Activated T-helper 9 cell treated with anti-CD3 and anti-CD28 coated beads, Interleukin-2, amount 50 U/mL, for 16 hours (primary cell): ENCODE results near the gene OSBPL6.

Experiments
- DNase-seq: peaks from one replicate; pipeline ENCODE4 v3.0.0-alpha.2; 2020; ENCODE audit warnings: low read depth

The OSBPL6 gene

GRCh38 chr2:178359192-178359912 is 165.0 kb downstream of the OSBPL6 start:
- DNase-seq, result no peak

GRCh38 chr2:178361588-178361987 is 167.3 kb downstream of the OSBPL6 start:
- no peak for DNase-seq

GRCh38 chr2:178363252-178363651 is 168.9 kb downstream of the OSBPL6 start:
- no peak for DNase-seq

- DNase-seq, result no peak
These were observed 170.8 kb downstream of the OSBPL6 start for GRCh38 chr2:178365116-178365515.

GRCh38 chr2:178366412-178366811 is 172.1 kb downstream of the OSBPL6 start:
- DNase-seq, result no peak

GRCh38 chr2:178367344-178367743 is 173.0 kb downstream of the OSBPL6 start:
- DNase-seq, result no peak

- DNase-seq, result no peak
These were observed 180.6 kb downstream of the OSBPL6 start for GRCh38 chr2:178374865-178375264.

GRCh38 chr2:178377046-178377445 is 182.7 kb downstream of the OSBPL6 start:
- no peak for DNase-seq

GRCh38 chr2:178379162-178380004 is 185.1 kb downstream of the OSBPL6 start:
- DNase-seq, result no peak

GRCh38 chr2:178380763-178381162 is 186.5 kb downstream of the OSBPL6 start:
- DNase-seq, result no peak

GRCh38 chr2:178383718-178384117 is 189.4 kb downstream of the OSBPL6 start:
- no peak for DNase-seq

GRCh38 chr2:178385595-178386148 is 191.4 kb downstream of the OSBPL6 start:
- DNase-seq, result no peak

GRCh38 chr2:178386986-178387597 is 192.8 kb downstream of the OSBPL6 start:
- DNase-seq, result no peak

GRCh38 chr2:178388287-178388686 is 194.0 kb downstream of the OSBPL6 start:
- DNase-seq, result no peak

GRCh38 chr2:178391701-178392100 is 197.4 kb downstream of the OSBPL6 start:
- no peak for DNase-seq

- DNase-seq, result no peak
These were observed 197.9 kb downstream of the OSBPL6 start for GRCh38 chr2:178392215-178392614.

GRCh38 chr2:178394859-178395258 is 200.5 kb downstream of the OSBPL6 start:
- no peak for DNase-seq

- DNase-seq, result no peak
These were observed 201.0 kb downstream of the OSBPL6 start for GRCh38 chr2:178395295-178395694.

- DNase-seq, result no peak
These were observed 201.7 kb downstream of the OSBPL6 start for GRCh38 chr2:178395941-178396570.

- no peak for DNase-seq
These were observed 202.8 kb downstream of the OSBPL6 start for GRCh38 chr2:178397002-178397605.

- DNase-seq, result no peak
These were observed 207.7 kb downstream of the OSBPL6 start for GRCh38 chr2:178401994-178402437.
